T-helper 9 cell (primary cell): Measurements from ENCODE around the gene PCNT.

ENCODE experiments used
- DNase-seq: peaks from one replicate; pipeline ENCODE4 v3.0.0-alpha.2; 2020

PCNT gene

DNA sequence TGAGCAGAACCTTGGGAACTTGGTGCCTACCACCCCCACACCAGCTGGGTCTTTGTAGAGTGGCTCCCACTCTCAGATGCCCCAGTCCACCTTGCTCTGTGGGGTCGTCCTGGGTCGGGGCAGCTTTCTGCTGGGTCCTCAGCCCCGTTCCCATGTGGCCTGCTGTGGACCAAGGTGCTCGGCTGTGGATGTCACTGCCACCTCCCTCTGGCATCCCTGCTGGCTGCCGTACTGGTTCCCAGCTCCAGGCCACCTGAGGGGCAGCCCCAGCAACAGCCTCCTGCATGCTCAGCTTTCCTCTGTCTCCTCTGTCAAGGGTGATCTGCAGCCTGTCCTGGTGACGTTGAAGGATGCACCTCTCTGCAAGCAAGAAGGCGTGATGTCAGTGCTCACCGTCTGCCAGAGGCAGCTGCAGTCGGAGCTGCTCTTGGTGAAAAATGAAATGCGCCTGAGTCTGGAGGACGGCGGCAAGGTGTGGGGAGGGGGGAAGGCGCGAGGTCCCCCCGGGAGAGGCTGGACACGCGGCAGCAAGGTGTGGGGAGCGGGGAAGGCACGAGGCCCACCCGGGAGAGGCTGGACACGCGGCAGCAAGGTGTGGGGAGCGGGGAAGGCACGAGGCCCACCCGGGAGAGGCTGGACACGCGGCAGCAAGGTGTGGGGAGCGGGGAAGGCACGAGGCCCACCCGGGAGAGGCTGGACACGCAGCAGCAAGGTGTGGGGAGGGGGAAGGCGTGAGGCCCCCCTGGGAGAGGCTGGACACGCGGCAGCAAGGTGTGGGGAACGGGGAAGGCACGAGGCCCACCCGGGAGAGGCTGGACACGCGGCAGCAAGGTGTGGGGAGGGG, 88.8 kb downstream of the PCNT start:
- no peak for DNase-seq

DNA sequence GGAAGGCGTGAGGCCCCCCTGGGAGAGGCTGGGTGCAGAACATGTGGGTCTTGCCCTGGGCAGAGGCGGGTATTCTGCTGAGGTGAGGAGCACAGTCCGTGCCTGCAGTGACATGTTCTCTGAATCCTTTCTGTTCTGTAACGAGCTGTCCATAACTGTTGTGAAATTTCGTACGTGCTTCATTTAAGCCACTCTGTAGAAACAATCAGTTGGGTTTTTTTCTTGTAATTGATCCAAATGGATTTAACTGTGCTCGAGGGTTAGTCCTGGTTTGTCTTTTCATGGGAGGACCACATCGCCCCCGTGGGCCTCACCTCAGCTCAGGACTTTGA, 89.4 kb downstream of the PCNT start:
- no peak for DNase-seq

DNA sequence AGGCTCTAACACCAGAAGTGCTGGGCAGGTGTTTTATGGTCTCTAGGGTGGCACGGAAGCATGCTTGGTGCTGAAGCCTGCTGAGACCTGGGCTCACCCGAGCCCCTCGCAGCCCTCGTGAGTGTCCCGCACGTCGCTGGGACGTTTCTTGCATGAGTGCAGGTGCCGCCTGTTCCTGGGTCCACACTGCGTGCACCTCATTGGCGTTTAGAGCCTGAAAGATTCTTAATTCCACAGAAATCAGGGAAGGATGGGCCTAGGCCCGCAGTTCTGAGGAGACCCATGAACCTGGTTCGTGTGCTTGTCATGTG, 91.0 kb downstream of the PCNT start:
- no peak for DNase-seq

DNA sequence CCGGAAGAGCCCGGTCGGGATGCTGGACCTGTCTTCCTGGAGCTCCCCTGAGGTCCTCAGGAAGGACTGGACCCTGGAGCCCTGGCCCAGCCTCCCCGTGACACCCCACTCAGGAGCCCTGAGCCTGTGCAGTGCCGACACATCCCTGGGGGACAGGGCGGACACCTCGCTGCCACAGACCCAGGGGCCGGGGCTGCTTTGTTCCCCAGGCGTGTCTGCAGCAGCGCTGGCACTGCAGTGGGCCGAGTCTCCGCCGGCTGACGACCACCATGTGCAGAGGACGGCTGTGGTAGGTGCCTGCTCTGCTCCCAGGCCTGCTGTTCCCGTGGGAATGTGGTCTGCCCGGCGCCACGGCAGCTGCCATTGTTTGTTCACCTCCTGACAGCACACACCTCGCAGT, 92.6 kb downstream of the PCNT start:
- DNase-seq: no peak

DNA sequence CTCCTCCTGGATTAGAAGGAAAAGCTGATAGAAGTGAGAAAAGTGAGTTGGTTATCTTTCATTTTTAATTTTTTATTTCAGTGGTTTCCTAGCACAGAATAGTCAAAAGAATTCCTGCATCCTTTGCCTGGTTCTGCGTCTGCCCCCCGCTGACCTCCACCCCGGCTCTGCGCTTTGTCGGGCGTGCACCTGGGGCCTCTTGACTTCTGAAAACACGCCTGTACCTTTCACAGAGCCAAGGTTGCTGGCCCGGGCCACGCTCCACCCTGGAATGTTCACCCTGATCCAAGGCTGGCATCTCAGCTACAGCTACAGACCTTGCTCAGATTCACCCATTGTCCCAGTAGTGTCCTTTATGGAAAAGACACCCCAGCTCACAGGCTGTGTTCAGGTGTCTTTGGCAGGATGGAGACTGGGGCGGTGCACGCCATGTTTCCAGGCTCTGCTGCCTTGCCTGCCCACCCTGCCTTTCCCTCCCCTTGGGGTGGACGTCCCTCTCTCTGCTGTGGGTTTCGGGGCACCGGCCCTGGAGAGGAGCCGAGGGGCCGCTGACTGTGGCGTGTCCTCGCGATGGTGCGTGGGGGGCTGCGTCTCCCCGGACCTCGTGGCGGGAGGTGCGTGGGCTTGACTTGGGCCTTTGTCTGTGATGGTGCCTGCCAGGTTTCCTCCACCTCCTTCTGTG, 94.5 kb downstream of the PCNT start:
- DNase-seq: no peak

DNA sequence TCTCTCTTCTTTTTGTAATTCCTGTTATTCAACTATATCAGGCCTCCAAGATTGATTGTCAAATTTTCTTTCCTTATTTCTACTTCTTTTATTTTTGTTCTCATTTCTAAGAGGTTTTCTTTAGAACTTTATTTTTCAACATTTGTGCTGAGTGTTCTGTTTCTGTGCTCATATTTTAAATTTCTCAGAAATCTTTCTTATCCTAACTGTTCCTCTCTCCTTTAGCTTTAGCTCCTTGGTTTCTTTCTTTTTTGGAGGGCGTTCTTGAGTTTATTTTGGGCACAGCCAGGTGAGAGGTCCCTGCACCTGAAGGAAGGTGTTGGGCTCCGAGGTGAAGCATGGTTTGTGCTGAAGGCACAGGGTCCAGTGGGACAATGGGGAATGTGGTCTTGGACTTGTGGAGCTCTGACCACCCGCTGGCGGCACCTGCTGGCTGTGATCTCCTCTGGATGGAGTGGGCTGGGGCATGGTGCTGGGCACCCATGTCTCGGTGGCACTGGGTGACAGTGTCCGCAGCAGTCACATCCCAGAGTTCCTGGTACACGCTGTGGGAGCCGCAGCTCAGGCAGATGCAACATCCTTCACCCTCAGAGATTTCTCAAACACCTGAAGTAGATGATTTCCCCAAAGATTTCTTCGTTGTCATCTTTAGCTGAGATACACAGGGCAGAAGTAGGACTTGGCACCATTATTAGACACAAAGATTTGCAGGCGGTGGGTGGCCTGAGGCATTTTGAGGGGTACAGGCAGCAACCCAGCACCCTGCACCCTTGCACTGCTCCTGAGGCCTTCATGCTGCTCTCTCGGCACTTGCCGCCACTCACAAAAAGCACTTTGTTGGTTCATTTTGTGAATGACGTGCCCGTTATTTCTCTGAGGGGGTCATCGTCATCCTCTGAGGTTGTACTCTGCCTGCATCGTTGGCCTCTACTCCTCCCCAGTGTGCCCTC, 96.6 kb downstream of the PCNT start:
- DNase-seq: no peak

DNA sequence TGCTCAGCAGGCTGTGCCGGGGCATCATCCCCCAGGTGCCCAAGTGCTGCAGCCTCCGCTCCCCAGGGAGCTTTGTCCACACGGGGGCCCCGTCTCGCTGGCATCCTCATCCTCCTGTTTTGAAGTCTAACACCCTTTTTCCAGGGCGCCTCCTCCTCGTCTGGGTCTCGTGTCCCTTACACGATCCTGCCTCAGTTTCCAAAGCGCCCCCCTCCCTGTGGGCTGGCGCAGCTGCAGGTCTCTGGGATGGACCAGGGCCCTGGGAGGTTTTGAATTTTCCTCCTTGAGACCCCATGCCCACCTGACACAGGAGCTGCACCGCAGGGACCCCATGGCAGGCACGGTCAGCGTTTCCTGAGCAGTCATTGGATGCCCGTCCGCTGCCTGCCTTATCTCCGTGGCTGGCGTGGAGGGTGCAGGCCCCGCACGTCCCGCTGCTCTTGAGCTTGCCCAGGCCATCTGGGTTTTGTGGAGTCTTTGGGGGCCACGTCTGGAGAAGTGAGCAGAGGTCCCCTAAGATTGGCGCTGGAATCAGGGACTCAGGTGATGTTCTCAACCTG, 97.3 kb downstream of the PCNT start:
- DNase-seq: no peak

DNA sequence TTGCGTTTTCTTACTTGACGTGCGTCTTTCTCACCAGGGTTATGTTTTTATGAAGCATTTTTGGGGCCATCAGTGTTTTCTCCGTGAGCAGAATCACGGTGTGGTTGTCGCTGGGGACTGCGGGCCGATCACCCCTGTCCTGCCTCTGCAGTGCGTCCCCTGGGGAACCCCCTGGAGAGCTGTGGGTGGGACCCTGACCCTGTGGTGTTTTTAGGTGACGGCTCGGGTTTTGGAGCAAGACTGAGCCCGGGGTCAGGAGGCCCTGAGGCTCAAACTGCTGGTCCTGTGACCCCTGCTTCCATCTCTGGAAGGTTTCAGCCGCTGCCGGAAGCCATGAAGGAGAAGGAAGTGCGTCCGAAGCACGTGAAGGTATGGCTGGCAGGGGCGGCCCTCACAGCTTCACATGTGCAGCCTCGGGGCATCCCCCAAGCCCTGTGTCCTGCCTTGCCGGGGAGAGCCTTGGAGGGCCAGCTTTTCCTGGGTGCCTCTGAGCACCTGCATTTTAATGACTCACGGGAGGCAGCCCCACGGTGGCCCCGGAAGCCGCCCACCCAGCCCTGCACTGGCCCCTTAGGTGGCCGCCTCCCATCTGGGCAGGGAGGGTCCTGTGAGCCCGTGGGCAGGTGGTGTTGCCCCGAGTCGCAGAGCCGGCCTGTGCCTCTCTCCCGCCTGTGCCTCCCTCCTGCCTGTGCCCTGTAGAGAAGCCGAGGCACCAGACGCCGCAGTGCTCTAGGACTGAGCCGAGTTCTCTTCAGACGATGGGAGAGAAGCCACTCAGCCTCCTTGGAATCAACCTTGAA, 98.0 kb downstream of the PCNT start:
- no peak for DNase-seq

DNA sequence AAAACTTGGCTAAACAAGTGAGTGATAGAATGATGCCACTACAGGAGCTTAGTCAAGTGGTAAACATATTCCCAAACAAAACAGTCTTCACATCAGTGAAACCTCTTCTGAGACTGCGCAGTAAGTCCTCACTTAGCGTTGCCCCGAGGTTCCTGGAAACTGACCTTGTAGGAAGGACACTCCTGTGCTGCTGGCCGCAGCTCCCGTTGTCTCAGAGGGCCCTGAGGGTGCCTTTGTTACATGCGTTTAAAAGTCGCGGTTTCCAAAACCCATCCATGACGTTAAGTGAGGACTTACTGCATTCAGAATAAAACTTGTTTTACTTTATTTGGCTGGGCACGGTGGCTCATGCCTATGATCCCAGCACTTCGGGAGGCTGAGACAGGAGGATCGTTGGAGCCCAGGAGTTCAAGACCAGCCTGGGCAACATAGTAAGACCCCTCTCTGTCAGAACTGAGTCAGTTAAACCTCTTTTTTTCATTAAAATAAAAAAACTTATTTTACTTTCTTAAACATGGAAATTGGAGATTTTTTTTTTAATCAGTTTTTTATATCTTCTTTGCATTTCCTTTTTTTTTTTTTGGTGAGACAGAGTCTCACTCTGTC, 98.8 kb downstream of the PCNT start:
- no peak for DNase-seq

DNA sequence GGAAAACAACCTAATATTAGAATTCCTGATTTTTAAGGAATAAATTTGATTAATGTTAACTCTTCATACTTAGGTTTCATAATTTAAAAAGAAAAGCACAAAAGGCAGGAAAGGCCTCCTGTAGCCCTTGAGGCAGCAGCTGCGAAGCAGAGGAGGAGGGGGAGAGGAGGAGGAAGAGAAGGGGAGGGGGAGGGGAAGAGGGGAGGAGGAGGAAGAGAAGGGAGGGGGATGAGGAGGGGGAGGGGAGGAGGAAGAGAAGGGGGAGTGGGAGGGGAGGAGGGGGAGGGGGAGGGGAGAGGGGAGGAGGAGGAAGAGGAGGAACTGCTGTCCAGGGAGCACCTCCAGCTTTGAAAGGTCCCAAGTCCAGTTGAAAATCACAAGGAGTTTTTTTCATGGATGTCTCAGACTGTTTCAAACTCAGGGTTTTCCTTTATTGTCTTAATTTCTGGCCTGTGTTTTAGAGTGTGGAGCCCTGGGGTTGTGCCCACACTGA, 99.6 kb downstream of the PCNT start:
- DNase-seq: no peak

DNA sequence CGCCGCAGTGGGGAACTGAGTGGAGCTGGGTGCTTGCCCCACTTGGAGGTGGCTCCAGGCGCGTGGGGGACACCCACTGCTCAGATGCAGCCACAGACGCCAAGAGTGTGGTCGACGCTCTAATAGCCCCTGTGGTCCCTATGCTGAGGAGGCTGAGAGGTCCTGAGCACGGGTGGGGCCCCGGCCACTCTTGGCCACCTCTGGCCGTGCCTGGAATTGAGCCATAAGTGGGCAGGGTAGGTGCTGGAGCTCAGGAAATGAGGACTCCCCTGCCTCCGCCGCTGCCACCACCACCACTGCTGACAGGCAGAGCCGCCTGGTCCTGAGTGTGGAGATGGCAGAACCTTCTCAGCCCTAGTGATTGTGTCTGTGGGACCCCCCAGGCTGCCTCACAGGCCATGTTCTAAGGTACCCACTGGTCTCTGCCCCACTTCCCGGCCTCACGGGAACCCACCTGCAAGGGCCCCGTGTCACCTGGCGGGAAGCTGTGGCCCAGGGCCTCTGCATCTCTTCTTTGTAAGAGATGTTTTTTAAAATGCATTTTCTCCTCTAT, 100.2 kb downstream of the PCNT start:
- DNase-seq: no peak

DNA sequence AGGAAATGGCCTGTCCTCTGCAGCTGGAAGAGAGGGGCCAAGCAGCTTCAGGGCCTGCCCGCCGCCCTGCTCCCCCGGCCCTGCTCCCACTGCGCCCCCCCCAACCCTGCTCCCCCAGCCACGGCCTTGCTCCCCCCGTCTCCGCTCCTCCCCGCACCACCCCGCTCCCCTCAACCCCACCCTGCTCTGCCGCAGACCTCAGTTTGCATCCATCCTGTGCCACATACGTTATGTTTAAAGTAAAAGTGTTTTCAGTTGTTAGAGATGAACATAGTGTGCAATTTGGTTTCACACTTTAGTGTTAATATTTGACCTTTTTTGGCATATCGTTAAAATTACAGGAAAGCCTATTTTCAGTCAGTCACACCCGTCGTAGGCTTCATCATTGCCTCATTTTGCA, 100.7 kb downstream of the PCNT start:
- no peak for DNase-seq

DNA sequence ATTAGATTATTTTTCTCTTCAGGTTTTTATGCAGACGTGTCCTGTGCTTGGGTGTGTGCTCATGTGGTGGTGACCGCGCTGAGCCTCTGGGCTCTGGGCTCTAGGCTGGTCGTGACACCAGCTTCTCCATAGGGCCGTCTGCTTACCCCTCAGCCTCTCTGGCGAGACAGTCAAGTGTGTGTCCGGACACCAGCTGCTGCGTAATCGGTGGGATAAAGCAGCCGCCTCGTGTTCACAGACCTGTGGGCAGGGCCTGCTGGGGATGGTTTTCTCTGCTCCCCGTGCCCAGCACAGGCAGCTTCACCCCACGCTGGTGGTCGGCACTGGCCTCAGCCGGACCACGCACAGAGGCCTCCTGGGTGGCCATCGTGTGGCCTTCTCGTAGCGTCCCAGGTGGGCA, 101.1 kb downstream of the PCNT start:
- DNase-seq: no peak

DNA sequence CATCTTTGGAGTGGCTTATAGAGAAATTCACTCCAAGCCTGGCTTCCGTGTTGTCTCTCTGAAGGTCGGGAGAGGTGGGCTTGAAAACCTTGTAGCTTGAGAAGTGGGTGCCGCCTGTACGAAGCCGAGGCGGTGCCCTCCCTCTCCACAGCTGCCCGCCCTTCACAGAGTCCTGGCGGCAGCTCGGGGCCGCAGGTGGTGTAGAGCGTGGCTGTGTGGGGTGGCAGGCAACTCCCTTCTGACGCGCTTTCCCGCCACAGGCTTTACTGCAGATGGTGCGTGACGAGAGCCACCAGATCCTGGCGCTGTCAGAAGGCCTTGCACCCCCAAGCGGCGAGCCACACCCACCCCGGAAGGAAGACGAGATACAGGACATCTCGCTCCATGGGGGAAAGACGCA, 101.6 kb downstream of the PCNT start:
- peak; percentile 9 for DNase-seq

DNA sequence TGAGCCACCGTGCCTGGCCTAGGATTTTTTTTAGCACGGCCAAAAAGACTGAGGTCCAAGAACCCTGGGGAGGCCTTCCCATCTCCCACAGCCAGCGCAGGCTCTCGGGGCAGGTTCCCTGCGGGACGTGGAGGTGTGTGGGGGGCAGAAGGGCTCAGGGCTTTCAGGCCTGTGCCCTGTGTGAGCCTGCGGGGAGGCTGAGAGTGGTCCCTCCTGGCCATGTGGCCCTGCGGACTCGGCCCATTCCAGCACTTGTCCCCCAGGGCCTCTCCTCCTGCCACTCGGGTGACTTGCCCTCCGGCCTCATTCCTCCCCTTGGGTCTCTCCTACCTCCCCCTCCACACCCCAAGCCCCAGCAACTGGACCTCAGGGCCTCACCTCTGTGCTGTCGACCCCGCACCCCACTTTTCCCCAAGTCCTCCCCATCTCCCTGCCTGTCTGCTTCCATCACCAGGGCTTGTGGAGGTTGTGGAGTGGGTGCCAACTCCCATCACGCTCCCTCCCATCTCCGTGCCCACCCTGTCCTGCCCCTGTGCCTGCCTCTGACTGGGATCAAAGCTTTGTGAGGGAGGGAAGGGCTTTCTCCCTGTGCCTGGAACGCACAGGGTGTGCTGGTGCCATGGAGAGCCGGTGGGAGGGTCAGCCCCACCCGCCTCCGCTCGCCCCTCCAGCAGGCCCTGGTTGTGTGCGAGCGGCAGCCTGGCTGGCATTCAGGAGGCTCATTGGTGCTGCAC, 102.5 kb downstream of the PCNT start:
- no peak for DNase-seq

DNA sequence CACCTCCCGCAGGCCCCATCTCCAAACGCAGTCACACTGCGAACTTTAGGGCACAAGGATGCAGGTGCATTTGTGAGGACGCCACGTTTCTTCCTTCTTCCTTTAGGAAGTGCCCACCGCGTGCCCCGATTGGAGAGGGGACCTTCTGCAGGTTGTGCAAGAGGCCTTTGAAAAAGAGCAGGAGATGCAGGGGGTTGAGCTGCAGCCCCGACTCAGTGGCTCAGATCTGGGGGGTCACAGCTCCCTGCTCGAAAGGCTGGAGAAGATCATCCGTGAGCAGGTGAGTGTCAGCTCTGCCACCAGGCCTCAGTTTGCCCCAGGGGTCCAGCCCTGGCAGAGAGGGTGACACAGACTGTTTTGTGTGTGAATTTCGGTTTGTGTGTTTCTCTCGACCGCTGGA, 103.6 kb downstream of the PCNT start:
- no peak for DNase-seq

DNA sequence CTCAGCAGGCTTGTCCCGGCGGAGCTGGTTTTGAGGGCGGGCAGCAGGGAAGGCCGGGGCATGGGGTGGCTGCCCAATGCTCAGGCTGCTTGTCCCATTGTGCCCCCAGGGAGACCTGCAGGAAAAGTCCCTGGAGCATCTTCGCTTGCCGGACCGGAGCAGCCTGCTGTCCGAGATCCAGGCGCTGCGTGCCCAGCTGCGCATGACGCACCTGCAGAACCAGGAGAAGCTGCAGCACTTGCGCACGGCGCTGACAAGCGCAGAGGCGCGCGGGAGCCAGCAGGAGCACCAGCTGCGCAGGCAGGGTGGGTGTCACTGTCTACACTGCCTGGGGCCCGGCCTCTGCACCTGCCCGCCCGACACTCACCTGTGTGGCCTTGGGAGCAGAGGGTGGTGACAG, 104.3 kb downstream of the PCNT start:
- no peak for DNase-seq

DNA sequence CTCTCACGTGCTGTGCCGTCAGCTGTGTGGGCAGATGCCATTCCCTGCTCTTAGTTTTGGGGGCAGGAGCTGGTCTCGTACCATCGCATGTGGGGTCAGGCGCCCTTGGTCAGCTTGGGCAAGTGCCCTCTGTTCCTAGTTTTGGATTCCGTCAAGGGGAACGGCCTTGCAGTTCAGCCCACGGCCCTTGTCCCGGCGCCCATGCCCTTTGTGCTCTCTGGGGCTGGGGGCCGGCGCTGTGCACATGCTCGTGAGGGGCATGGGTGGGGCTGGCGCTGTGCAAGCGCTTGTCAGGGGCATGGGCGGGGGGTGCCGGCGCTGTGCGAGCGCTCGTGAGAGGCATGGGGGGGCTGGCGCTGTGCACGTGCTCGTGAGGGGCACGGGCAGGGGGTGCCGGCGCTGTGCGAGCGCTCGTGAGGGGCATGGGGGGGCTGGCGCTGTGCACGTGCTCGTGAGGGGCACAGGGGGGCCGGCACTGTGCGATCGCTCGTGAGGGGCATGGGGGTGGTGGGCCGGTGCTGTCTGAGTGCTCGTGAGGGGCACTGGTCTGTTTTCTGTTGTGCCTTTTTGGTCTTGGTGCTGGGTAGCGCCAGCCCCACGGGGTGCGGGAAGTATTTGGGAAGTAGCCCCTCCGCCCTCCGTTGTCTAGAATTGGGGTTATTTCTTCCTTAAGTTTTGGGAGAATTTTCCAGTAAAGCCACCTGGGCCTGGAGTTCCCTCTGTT, 105.2 kb downstream of the PCNT start:
- no peak for DNase-seq

DNA sequence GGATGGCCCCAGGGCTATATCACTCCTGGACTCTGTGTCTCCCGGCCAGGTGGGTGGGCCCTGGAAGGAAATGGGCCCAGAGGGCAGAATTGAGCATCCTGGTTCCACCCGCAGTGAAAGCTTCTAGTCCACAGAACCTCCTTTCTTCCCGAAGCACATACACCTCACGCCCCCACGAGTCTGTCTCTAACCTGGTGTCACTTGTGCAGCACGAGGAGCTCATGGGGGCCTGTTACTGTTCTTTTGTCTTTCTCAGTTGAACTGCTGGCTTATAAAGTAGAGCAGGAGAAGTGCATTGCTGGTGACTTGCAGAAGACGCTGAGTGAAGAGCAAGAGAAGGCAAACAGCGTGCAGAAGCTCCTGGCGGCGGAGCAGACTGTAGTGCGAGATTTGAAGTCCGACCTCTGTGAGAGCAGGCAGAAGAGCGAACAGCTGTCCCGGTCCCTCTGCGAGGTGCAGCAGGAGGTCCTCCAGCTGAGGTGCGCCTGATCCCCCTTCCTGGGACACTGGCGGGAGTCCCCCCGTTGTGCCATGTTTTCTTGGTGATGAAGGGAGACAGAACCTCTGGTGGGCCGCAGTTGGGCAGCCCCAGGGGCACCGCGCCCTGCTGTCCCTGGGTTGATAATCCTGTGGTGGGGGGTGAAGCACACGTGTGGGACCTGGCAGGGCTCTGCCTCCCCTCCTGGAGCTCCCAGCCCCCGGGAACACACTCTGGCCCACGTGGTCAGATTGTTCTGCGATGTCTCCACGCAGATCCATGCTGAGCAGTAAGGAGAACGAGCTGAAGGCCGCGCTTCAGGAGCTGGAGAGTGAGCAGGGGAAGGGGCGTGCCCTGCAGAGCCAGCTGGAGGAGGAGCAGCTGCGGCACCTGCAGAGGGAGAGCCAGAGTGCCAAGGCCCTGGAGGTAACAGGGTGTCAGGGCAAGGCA, 106.1 kb downstream of the PCNT start:
- DNase-seq: no peak
